K562 (cell line): ENCODE data around the gene KIF15. TPM values are rescaled to one million over a fixed set of nuclear protein-coding genes. Genes with fewer than 3 reads are reported as not detected.

Source experiments
- ARID3A ChIP-seq: IDR thresholded peaks from 2 replicates; pipeline ENCODE4 v1.6.1; 2012; ENCODE audit warnings: low read depth, low read length, improper control_type of control experiment, borderline replicate concordance
- ATF6 ChIP-seq: sonication (generic); formaldehyde crosslinking; IDR thresholded peaks from 2 replicates; pipeline ENCODE4 v1.4.0; 2020; ENCODE audit warnings: mild to moderate bottlenecking, missing genetic modification reagents
- BCLAF1 ChIP-seq, 2 experiments: fragments of 450-650 bp in 1 of 2; IDR thresholded peaks; 2 replicates each; pipeline ENCODE4 v1.6.1; 2011 to 2017; ENCODE audit warnings: low read depth in 2 of 2, antibody characterized with exemption in 1 of 2, borderline replicate concordance in 1 of 2, low read length in 1 of 2, mild to moderate bottlenecking in 1 of 2, mixed read lengths in 1 of 2; ENCODE audit not compliant: control insufficient read depth in 1 of 2
- CBX8 ChIP-seq: fragments of 200-600 bp; sonication (generic); IDR thresholded peaks from 2 replicates; pipeline ENCODE4 v1.6.1; 2012; ENCODE audit warnings: borderline replicate concordance, mixed run types, low read depth, mild to moderate bottlenecking, moderate library complexity, mixed read lengths, low read length, control low read depth, inconsistent platforms; ENCODE audit not compliant: poor library complexity, severe bottlenecking; ENCODE audit errors: extremely low read depth
- FOSL1 ChIP-seq: fragments of 200-800 bp; sonication (Bioruptor generic); conservative IDR thresholded peaks from 2 replicates; pipeline ENCODE4 v1.6.1; 2016; ENCODE audit warnings: missing genetic modification characterization, missing compliant biosample characterization
- GMEB1 ChIP-seq: fragments of 250-450 bp; sonication (Bioruptor Pico); IDR thresholded peaks from 2 replicates; pipeline ENCODE4 v1.4.0; 2020; ENCODE audit warnings: mild to moderate bottlenecking
- KDM5B ChIP-seq: fragments of 200-600 bp; sonication (generic); IDR thresholded peaks from 2 replicates; pipeline ENCODE4 v1.6.1; 2012; ENCODE audit warnings: low read depth, mild to moderate bottlenecking, moderate library complexity, low read length, control low read depth, inconsistent platforms; ENCODE audit not compliant: insufficient replicate concordance
- L3MBTL2 ChIP-seq: fragments of 450-650 bp; IDR thresholded peaks from 2 replicates; pipeline ENCODE4 v1.6.1; 2016; ENCODE audit warnings: mild to moderate bottlenecking, moderate library complexity
- MTA2 ChIP-seq: fragments of 450-650 bp; IDR thresholded peaks from 2 replicates; pipeline ENCODE4 v1.6.1; 2016; ENCODE audit warnings: low read depth
- MXD1 ChIP-seq: fragments of 250-450 bp; sonication (Bioruptor Pico); IDR thresholded peaks from 2 replicates; pipeline ENCODE4 v1.8.0; 2021; ENCODE audit warnings: borderline replicate concordance, mild to moderate bottlenecking, moderate library complexity; ENCODE audit not compliant: poor library complexity, severe bottlenecking
- NFIX ChIP-seq: fragments of 250-450 bp; sonication (Bioruptor Pico); IDR thresholded peaks from 2 replicates; pipeline ENCODE4 v1.4.0; 2020; ENCODE audit warnings: low read depth, mild to moderate bottlenecking, moderate library complexity
- RBM17 ChIP-seq: fragments of 200-400 bp; formaldehyde crosslinking; IDR thresholded peaks from 2 replicates; pipeline ENCODE4 v1.6.1; 2017; ENCODE audit warnings: low read depth, mild to moderate bottlenecking, low read length, borderline replicate concordance
- SAFB ChIP-seq: fragments of 200-400 bp; formaldehyde crosslinking; IDR thresholded peaks from 2 replicates; pipeline ENCODE4 v1.6.1; 2017; ENCODE audit warnings: low read depth, low read length, borderline replicate concordance
- TEAD2 ChIP-seq: fragments of 450-650 bp; IDR thresholded peaks from 2 replicates; pipeline ENCODE4 v1.6.1; 2016; ENCODE audit warnings: missing genetic modification characterization, control low read depth, missing compliant biosample characterization
- ZNF146 ChIP-seq: IDR thresholded peaks from one replicate; pipeline ENCODE4 v1.6.1; 2018; ENCODE audit warnings: missing compliant biosample characterization; ENCODE audit not compliant: unreplicated experiment
- polyA plus RNA-seq, 8 experiments: library from polyadenylated mRNA; depleted of rRNA in 4 of 8; stranded (reverse) in 5 of 8; unstranded in 3 of 8; fragments of >200 nt; fragmentation: Nextera tagmentation in 2 of 8; fragmentation: Illumina TruSeq in 1 of 8; extraction: Ambion mirVana in 2 of 8; extraction: Trizol in 1 of 8; gene quantifications; 2 replicates each; pipeline versions ENCODE4 v1.2.1 to v1.2.3, GENCODE V29; 2011 to 2014; ENCODE audit warnings: inconsistent platforms in 1 of 8, missing spikeins in 1 of 8
- total RNA-seq, 7 experiments: library from RNA; depleted of rRNA in 6 of 7; stranded (reverse); fragments of >200 nt in 6 of 7; fragmentation: Illumina TruSeq in 2 of 7; extraction: Trizol in 2 of 7; gene quantifications; 2 replicates each; pipeline versions ENCODE4 v1.2.1 to v1.2.3, GENCODE V29; 2011 to 2021; ENCODE audit warnings: low replicate concordance in 1 of 7

Gene KIF15
- total and polyA plus RNA-seq, 9 of the 15 experiments (the other 6 are each of a cell fraction or from before 2014, with no cell fraction given): 9.0 to 45.9 (median 26.0) TPM

- TF ChIP-seq ATF6 (CRISPR knock-in tag) (0 out of 2 replicates have a peak, but pooled peaks have one; percentile 14), MXD1 (CRISPR knock-in tag) (peak; percentile 68), BCLAF1 (IDR thresholded peaks at IDR 0.05; ENCODE audit: borderline replicate concordance in 1 of 2, control insufficient read depth in 1 of 2, low read depth in 2 of 2, low read length in 1 of 2) (no peak), ZNF146 (CRISPR knock-in tag) (no peak), MTA2 (no peak), TEAD2 (tag) (no peak), L3MBTL2 (peak; percentile 96), RBM17 (no peak), FOSL1 (tag) (peak; percentile 29; the same call in 1 of the 2 replicates), KDM5B (peak; percentile 92), SAFB (no peak), NFIX (CRISPR knock-in tag) (no peak), CBX8 (no peak), GMEB1 (CRISPR knock-in tag) (peak; percentile 98), ARID3A (peak; percentile 92; the same call in 1 of the 2 replicates)
These were observed at the start of gene KIF15, which contains the start of gene KIAA1143 (continued) for GRCh38 chr3:44761424-44762169.
